NB4 (cell line): ENCODE results near the gene DPF1.

Experiments used
- MYC ChIP-seq: IDR thresholded peaks from 2 replicates; pipeline ENCODE4 v1.6.1; 2011; ENCODE audit warnings: low read depth, low read length
- TF ChIP-seq, protein P1 (sequence below): IDR thresholded peaks from one replicate; pipeline ENCODE4 v1.5.1; 2012; ENCODE audit warnings: low read depth, low read length
- TF ChIP-seq, protein P2 (sequence below): IDR thresholded peaks from 2 replicates; pipeline ENCODE4 v1.6.1; 2011; ENCODE audit warnings: low read depth, low read length

DNA sequence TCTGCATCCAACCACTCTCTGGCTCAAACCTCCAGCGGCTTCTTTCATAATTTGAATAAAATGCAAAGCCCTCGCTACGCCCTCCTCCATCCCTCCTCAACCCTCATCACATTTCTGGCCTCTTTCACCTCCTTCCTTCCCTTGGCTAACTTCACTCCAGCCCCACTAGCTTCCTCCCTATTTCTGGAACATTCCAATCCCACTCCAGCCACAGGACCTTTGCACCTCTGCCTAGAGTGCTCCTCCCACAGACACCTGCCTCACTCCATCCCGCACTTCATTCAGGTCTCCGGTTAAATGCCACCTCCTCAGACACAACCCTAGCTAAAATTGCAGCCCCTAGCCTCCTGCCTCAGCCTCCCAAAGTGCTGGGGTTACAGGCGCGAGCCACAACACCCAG is 7.9 kb upstream of the DPF1 start:
- TF ChIP-seq, protein P1, sequence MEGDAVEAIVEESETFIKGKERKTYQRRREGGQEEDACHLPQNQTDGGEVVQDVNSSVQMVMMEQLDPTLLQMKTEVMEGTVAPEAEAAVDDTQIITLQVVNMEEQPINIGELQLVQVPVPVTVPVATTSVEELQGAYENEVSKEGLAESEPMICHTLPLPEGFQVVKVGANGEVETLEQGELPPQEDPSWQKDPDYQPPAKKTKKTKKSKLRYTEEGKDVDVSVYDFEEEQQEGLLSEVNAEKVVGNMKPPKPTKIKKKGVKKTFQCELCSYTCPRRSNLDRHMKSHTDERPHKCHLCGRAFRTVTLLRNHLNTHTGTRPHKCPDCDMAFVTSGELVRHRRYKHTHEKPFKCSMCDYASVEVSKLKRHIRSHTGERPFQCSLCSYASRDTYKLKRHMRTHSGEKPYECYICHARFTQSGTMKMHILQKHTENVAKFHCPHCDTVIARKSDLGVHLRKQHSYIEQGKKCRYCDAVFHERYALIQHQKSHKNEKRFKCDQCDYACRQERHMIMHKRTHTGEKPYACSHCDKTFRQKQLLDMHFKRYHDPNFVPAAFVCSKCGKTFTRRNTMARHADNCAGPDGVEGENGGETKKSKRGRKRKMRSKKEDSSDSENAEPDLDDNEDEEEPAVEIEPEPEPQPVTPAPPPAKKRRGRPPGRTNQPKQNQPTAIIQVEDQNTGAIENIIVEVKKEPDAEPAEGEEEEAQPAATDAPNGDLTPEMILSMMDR = no peak
- TF ChIP-seq, protein P2, sequence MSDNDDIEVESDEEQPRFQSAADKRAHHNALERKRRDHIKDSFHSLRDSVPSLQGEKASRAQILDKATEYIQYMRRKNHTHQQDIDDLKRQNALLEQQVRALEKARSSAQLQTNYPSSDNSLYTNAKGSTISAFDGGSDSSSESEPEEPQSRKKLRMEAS = no peak
- TF ChIP-seq MYC = no peak
